ENCODE data around the gene TNFSF15. TPM values are rescaled to one million over a fixed set of nuclear protein-coding genes. Genes with fewer than 3 reads are reported as not detected.

The TNFSF15 gene
- total and polyA plus RNA-seq, 4 donors, result 2.0 to 24.5 (median 4.2) TPM

GRCh38 chr9:114853071-114853855 is 47.4 kb upstream of the TNFSF15 start:
- no peaks in the 10 kb centered on the region for H3K27me3 ChIP-seq (ENCODE audit: control insufficient read depth in 3 of 3, insufficient read depth in 3 of 3, low read length in 2 of 3)
- peak overlapping the region in 1 of 2 donors; percentile 24 for H3K27ac ChIP-seq (ENCODE audit: low read depth in 1 of 2, low read length in 1 of 2)
- H3K36me3 ChIP-seq (ENCODE audit: control insufficient read depth in 4 of 4, insufficient read depth in 4 of 4, low read length in 4 of 4), result no peaks in the 10 kb centered on the region
- peaks cover 0 to 12% (median 10%) of the 10 kb centered on the region in 5 donors for H3K4me1 ChIP-seq (ENCODE audit: control insufficient read depth in 5 of 5, insufficient read depth in 5 of 5, low read length in 5 of 5)
- no peak overlapping the region for H3K4me3 ChIP-seq
- 82 to 87% methylated on average over 3 of the region's 3 CpGs for WGBS, 2 donors
- DNase-seq, result no peak
- TF ChIP-seq CTCF (IDR thresholded peaks at IDR 0.05; ENCODE audit: control extremely low read depth, extremely low read depth), result no peak
- H3K9ac ChIP-seq (ENCODE audit: insufficient read depth in 1 of 2, low read length in 2 of 2), result no peak overlapping the region
- H3K9me3 ChIP-seq (ENCODE audit: control insufficient read depth in 4 of 4, insufficient read depth in 3 of 4, low read length in 3 of 4), result no peaks in the 10 kb centered on the region
- ATAC-seq (ENCODE audit: insufficient read depth, low FRiP score), result no peak

- no peaks in the 10 kb centered on the region for H3K27me3 ChIP-seq (ENCODE audit: control insufficient read depth in 3 of 3, insufficient read depth in 3 of 3, low read length in 2 of 3)
- no peak overlapping the region for H3K9ac ChIP-seq (ENCODE audit: insufficient read depth in 1 of 2, low read length in 2 of 2)
- no peak overlapping the region for H3K4me3 ChIP-seq
- no peaks in the 10 kb centered on the region for H3K9me3 ChIP-seq (ENCODE audit: control insufficient read depth in 4 of 4, insufficient read depth in 3 of 4, low read length in 3 of 4)
- H3K4me1 ChIP-seq (ENCODE audit: control insufficient read depth in 5 of 5, insufficient read depth in 5 of 5, low read length in 5 of 5), result peaks cover 0 to 14% (median 12%) of the 10 kb centered on the region in 5 donors
- 17 to 30% methylated on average over 4 of the region's 4 CpGs for WGBS, 2 donors
- no peaks in the 10 kb centered on the region for H3K36me3 ChIP-seq (ENCODE audit: control insufficient read depth in 4 of 4, insufficient read depth in 4 of 4, low read length in 4 of 4)
- TF ChIP-seq CTCF (IDR thresholded peaks at IDR 0.05; ENCODE audit: control extremely low read depth, extremely low read depth), result no peak
- DNase-seq (peak; percentile 64 to 95 (median 87)), ATAC-seq (ENCODE audit: insufficient read depth, low FRiP score) (peak; percentile 50)
- no peak overlapping the region for H3K27ac ChIP-seq (ENCODE audit: low read depth in 1 of 2, low read length in 1 of 2)
Observed at GRCh38 chr9:114852050-114852594, 46.3 kb upstream of the TNFSF15 start.

GRCh38 chr9:114851306-114851705 is 45.5 kb upstream of the TNFSF15 start:
- H3K9ac ChIP-seq (ENCODE audit: insufficient read depth in 1 of 2, low read length in 2 of 2), result no peak overlapping the region
- DNase-seq (no peak), ATAC-seq (ENCODE audit: insufficient read depth, low FRiP score) (no peak)
- H3K9me3 ChIP-seq (ENCODE audit: control insufficient read depth in 4 of 4, insufficient read depth in 3 of 4, low read length in 3 of 4), result no peaks in the 10 kb centered on the region
- WGBS, 2 donors, result 33 to 51% methylated on average over 3 of the region's 3 CpGs
- TF ChIP-seq CTCF (IDR thresholded peaks at IDR 0.05; ENCODE audit: control extremely low read depth, extremely low read depth), result no peak
- no peak overlapping the region for H3K4me3 ChIP-seq
- H3K4me1 ChIP-seq (ENCODE audit: control insufficient read depth in 5 of 5, insufficient read depth in 5 of 5, low read length in 5 of 5), result peaks cover 0 to 14% (median 12%) of the 10 kb centered on the region in 5 donors
- H3K27me3 ChIP-seq (ENCODE audit: control insufficient read depth in 3 of 3, insufficient read depth in 3 of 3, low read length in 2 of 3), result no peaks in the 10 kb centered on the region
- no peak overlapping the region for H3K27ac ChIP-seq (ENCODE audit: low read depth in 1 of 2, low read length in 1 of 2)
- no peaks in the 10 kb centered on the region for H3K36me3 ChIP-seq (ENCODE audit: control insufficient read depth in 4 of 4, insufficient read depth in 4 of 4, low read length in 4 of 4)
